ENCODE results near the gene TNNI3K.

GRCh38 chr1:74280642-74281396 is 45.6 kb downstream of the TNNI3K start:
- no peak for TF ChIP-seq CTCF (IDR thresholded peaks at IDR 0.05)
- TF ChIP-seq EP300 (IDR thresholded peaks at IDR 0.05; ENCODE audit: borderline replicate concordance in 1 of 2, low read depth in 1 of 2, low read length in 1 of 2): no peak
- TF ChIP-seq RCOR1 (IDR thresholded peaks at IDR 0.05; ENCODE audit: low read length): no peak
- TF ChIP-seq TEAD4 (IDR thresholded peaks at IDR 0.05; ENCODE audit: borderline replicate concordance, insufficient read depth): no peak
- TF ChIP-seq, protein P1, sequence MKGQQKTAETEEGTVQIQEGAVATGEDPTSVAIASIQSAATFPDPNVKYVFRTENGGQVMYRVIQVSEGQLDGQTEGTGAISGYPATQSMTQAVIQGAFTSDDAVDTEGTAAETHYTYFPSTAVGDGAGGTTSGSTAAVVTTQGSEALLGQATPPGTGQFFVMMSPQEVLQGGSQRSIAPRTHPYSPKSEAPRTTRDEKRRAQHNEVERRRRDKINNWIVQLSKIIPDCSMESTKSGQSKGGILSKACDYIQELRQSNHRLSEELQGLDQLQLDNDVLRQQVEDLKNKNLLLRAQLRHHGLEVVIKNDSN (IDR thresholded peaks at IDR 0.05; ENCODE audit: borderline replicate concordance, low read depth): no peak
- TF ChIP-seq MAX (IDR thresholded peaks at IDR 0.05; ENCODE audit: low read depth): no peak
- TF ChIP-seq SIN3A (IDR thresholded peaks at IDR 0.05; ENCODE audit: borderline replicate concordance, low read depth, low read length): no peak
- TF ChIP-seq YY1 (IDR thresholded peaks at IDR 0.05; ENCODE audit: low read depth): no peak
- TF ChIP-seq ELF1 (IDR thresholded peaks at IDR 0.05): no peak
- TF ChIP-seq POLR2AphosphoS5 (IDR thresholded peaks at IDR 0.05; ENCODE audit: low read depth, low read length): no peak

Data from SK-N-SH (cell line).